ENCODE results near the gene SYT6.

DNA sequence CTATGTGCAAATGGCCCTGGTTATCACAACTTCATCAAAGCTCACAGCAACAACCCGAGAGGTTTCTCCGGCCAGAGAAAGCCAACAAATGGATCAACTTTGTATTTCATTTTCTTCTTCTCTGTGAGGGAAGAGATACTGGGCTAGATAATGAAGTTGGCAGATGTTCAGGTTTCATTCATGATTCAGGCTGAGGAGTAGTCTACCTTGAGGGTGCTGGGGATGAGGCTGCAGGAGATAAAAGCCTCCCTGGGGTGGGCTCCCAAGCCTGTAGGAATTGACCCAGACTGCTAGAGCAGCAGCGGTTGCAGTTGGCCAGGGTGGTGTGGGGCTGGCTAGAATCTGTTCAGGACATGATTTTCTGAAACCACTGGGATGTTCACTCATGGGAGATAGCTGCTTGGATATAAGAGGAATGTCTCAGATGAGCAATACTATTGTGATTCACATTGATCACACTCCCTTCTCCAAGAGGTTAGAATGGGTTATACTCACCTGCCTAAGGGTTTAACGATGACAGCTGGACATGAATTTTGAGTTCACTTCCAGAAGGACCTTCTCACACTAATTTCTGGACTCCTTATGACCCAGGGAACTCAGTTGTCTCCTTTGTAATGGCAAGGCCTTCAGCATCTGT lies 64.0 kb downstream of the SYT6 start:
- no peak for TF ChIP-seq CTCF (IDR thresholded peaks at IDR 0.05)
- TF ChIP-seq POLR2A (IDR thresholded peaks at IDR 0.05) = no peak
- TF ChIP-seq POLR2AphosphoS5 (IDR thresholded peaks at IDR 0.05; ENCODE audit: insufficient read depth in 1 of 2, low read depth in 1 of 2) = no peak
